ENCODE data around the gene GNG14. TPM values are rescaled to one million over a fixed set of nuclear protein-coding genes. Genes with fewer than 3 reads are reported as not detected.

The GNG14 gene
- total RNA-seq, 1 experiment from 2014 or later: not detected

DNA sequence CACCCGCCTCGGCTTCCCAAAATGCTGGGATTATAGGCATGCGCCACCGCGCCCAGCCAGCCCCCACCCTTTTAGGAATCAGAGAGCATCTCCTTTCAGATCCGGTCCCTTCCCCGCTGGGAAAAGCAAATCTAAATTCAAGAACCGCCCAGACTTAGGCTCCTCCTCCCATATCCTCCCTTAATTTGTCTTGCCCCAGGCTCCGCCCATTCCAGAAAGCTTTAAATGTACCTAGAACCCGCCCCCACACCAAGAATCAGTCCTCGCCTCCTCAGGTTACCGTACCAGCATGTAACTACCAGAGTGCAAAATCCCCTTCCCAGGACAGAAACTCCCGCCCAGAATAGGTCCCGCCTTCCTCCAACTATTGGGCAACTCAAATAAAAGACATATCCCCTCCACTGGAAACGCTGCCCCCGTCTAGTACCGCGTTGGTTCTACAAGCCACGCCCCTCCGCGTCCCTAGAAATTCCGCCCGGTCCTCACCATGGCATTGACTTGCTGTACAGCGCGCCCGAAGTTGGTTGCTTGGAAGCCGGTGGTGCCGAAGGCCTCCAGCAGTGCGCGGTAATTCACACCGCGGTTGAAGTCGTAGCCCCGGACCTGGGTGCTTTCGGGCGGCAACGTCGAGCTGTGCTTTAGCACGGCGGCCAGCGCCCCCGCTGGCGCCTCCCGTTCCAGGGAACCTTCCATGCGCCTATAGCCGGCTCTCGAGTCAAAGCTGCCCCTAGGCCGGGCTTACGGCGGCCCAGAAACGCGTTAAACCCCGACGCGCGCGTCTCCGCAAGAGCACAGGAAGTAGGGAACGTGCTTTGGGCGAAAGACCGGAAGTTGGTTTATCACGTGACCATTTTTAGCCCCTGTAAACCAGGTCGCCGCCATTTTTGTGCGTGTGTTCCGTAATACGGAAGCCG, 6.5 kb upstream of the GNG14 start, which contains the start of gene DHPS:
Gene DHPS (minus strand): TSS at position 807 of the 914 bp plus-strand sequence. CDS start 114 bp downstream, at position 693.
- H4K20me1 ChIP-seq (ENCODE audit: control insufficient read depth, insufficient read depth, insufficient read length): no peaks in the 10 kb centered on the region
- H3K4me1 ChIP-seq (ENCODE audit: insufficient read depth, low read length): no peaks in the 10 kb centered on the region
- H2AK5ac ChIP-seq (ENCODE audit: insufficient read length, low read length): no peak within 1 kb of the TSS
- H3K18ac ChIP-seq (ENCODE audit: insufficient read length, low read depth, low read length): peak within 1 kb of the TSS; percentile 89
- peak within 1 kb of the TSS; percentile 69 for H4K5ac ChIP-seq (ENCODE audit: insufficient read length, low read depth, low read length)
- peak within 1 kb of the TSS; percentile 9 for H2BK12ac ChIP-seq (ENCODE audit: insufficient read length, low read depth, low read length)
- Mint-ChIP-seq H3K27me3 (ENCODE audit: low read depth) (no peaks in the 10 kb centered on the region; the same call in 1 of the 2 replicates), H3K4me1 (peaks cover 2 to 14% of the 10 kb centered on the region in 2 experiments; a peak in 3 of 4 replicates), H3K27ac (peak within 1 kb of the TSS; percentile 96 to 99 (median 99)), H3K36me3 (ENCODE audit: insufficient read depth in 1 of 3, low read depth in 3 of 3) (peaks cover 15 to 41% (median 30%) of the 10 kb centered on the region in 3 experiments), H3K9me3 (peaks cover 0 to 2% of the 10 kb centered on the region in 2 experiments; a peak in 1 of 5 replicates), H3K4me3 (peak within 1 kb of the TSS; percentile 93 to 97)
- no peaks in the 10 kb centered on the region for H3K27me3 ChIP-seq (ENCODE audit: insufficient read depth, low read length)
- H3K9me3 ChIP-seq (ENCODE audit: control insufficient read depth, low read depth, low read length): no peaks in the 10 kb centered on the region
- H3K56ac ChIP-seq (ENCODE audit: insufficient read length, low read depth, low read length): no peak within 1 kb of the TSS
- peak; percentile 98 for DNase-seq
- no peaks in the 10 kb centered on the region for H3K23me2 ChIP-seq (ENCODE audit: insufficient read length, low read depth, low read length, poor library complexity, severe bottlenecking)
- H2BK5ac ChIP-seq (ENCODE audit: insufficient read length, low read length): no peak within 1 kb of the TSS
- no peak within 1 kb of the TSS for H2BK15ac ChIP-seq (ENCODE audit: low read depth, low read length)
- no peak within 1 kb of the TSS for H3K23ac ChIP-seq (ENCODE audit: insufficient read length, low read depth, low read length)
- peak within 1 kb of the TSS; percentile 83 for H3K9ac ChIP-seq (ENCODE audit: extremely low read depth, insufficient read length, low read length)
- H3T11ph ChIP-seq (ENCODE audit: low read length): no peak within 1 kb of the TSS
- H4K91ac ChIP-seq (ENCODE audit: insufficient read length, low read depth, low read length): no peak within 1 kb of the TSS
- H2BK120ac ChIP-seq (ENCODE audit: low read depth, low read length, poor library complexity, severe bottlenecking): peak within 1 kb of the TSS; percentile 72
- peak within 1 kb of the TSS; percentile 81 for H3K27ac ChIP-seq (ENCODE audit: insufficient read length, low read depth, low read length)
- H2BK20ac ChIP-seq (ENCODE audit: low read depth, low read length, poor library complexity, severe bottlenecking): no peak within 1 kb of the TSS
- no peak for TF ChIP-seq CTCF (conservative IDR thresholded peaks at IDR 0.05)
- H3K14ac ChIP-seq (ENCODE audit: insufficient read depth, low read length): peak within 1 kb of the TSS; percentile 96
- WGBS (ENCODE audit: extremely low coverage, insufficient read length, low lambda C conversion rate): no CpG with 5 or more reads among the region's 68 CpGs
- H3K79me1 ChIP-seq (ENCODE audit: insufficient read depth, low read depth, low read length, poor library complexity, severe bottlenecking): no peaks in the 10 kb centered on the region
- H3K4ac ChIP-seq (ENCODE audit: low read depth, low read length): no peak within 1 kb of the TSS; the same call in 1 of the 2 replicates
- no peak within 1 kb of the TSS for H4K8ac ChIP-seq (replicated peaks; ENCODE audit: insufficient read length, low read depth, low read length)
- H3K4me2 ChIP-seq (ENCODE audit: insufficient read depth, insufficient read length, low read length): peak within 1 kb of the TSS; percentile 50
- no peaks in the 10 kb centered on the region for H3K79me2 ChIP-seq (ENCODE audit: insufficient read depth, low read length)
- H2AFZ ChIP-seq (ENCODE audit: low read length): no peak within 1 kb of the TSS
